Breast epithelium (tissue), 3 donors: ENCODE measurements around the gene SPZ1.

Source experiments
- POLR2A ChIP-seq: fragments of 450-650 bp; IDR thresholded peaks from one replicate; pipeline ENCODE4 v1.6.1; 2016; ENCODE audit warnings: antibody characterized with exemption, mild to moderate bottlenecking, moderate library complexity
- TF ChIP-seq, protein P1 (sequence below), 3 donors: fragments of 450-650 bp; IDR thresholded peaks; one replicate each; pipeline ENCODE4 v1.5.1; 2016 to 2017; ENCODE audit warnings: antibody characterized with exemption in 3 of 3, mild to moderate bottlenecking in 3 of 3, moderate library complexity in 3 of 3

DNA sequence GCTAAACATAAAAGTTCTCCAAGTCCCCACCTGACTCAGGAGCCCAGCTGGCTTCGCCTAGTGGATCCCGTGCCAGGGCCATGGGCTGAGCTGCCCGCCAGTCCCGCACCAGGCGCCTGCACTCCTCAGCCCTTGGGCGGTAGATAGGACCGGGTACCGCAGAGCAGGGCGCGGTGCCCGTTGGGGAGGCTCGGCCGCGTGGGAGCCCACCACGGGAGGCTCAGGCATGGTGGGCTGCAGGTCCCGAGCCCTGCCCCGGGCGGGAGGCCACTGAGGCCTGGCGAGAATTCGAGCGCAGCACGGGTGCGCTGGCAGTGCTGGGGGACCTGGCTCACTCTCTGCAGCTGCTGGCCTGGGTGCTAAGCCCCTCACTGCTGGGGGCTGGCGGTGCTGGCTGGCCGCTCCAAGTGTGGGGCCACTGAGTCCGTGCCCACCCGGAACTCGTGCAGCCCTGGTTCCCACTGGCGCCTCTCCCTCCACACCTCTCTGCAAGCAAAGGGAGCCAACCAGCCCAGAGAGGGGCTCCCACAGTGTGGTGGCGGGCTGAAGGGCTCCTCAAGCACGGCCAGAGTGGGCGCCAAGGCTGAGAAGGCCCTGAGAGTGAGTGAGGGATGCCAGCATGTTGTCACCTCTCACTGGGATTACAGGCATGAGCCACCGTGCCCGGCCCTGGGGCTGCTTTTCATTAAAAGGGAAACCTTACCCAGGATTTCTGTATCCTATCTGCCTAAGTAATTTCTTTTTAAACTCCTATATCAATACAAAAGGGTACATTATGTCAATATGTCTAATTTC is 9.7 kb upstream of the SPZ1 start:
- TF ChIP-seq, protein P1, sequence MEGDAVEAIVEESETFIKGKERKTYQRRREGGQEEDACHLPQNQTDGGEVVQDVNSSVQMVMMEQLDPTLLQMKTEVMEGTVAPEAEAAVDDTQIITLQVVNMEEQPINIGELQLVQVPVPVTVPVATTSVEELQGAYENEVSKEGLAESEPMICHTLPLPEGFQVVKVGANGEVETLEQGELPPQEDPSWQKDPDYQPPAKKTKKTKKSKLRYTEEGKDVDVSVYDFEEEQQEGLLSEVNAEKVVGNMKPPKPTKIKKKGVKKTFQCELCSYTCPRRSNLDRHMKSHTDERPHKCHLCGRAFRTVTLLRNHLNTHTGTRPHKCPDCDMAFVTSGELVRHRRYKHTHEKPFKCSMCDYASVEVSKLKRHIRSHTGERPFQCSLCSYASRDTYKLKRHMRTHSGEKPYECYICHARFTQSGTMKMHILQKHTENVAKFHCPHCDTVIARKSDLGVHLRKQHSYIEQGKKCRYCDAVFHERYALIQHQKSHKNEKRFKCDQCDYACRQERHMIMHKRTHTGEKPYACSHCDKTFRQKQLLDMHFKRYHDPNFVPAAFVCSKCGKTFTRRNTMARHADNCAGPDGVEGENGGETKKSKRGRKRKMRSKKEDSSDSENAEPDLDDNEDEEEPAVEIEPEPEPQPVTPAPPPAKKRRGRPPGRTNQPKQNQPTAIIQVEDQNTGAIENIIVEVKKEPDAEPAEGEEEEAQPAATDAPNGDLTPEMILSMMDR (IDR thresholded peaks at IDR 0.05), result no peak
- TF ChIP-seq POLR2A, result no peak
